Activated CD8-positive, alpha-beta memory T cell treated with anti-CD3 and anti-CD28 coated beads for 24 hours (primary cell): Measurements from ENCODE around the gene UVSSA.

Experiments
- DNase-seq: peaks from one replicate; pipeline ENCODE4 v3.0.0-alpha.2; 2020

Gene UVSSA

GRCh38 chr4:1351854-1352566 lies 5.0 kb downstream of the UVSSA start:
- DNase-seq = peak; percentile 98

GRCh38 chr4:1352567-1352900 lies 5.5 kb downstream of the UVSSA start:
- DNase-seq = no peak

GRCh38 chr4:1353186-1354055 lies 6.4 kb downstream of the UVSSA start:
- no peak for DNase-seq

- no peak for DNase-seq
These were observed 7.4 kb downstream of the UVSSA start for GRCh38 chr4:1354136-1354982.

GRCh38 chr4:1354983-1355275 lies 7.9 kb downstream of the UVSSA start:
- DNase-seq = no peak

- no peak for DNase-seq
These were observed 8.4 kb downstream of the UVSSA start for GRCh38 chr4:1355378-1355777.

GRCh38 chr4:1356181-1356998 lies 9.4 kb downstream of the UVSSA start:
- DNase-seq = peak; percentile 76

GRCh38 chr4:1357356-1358248 lies 10.6 kb downstream of the UVSSA start:
- no peak for DNase-seq

- no peak for DNase-seq
These were observed 11.6 kb downstream of the UVSSA start for GRCh38 chr4:1358421-1359143.

- DNase-seq = no peak
These were observed 12.1 kb downstream of the UVSSA start for GRCh38 chr4:1359144-1359501.

- DNase-seq = no peak
These were observed 13.0 kb downstream of the UVSSA start for GRCh38 chr4:1359976-1360375.

GRCh38 chr4:1360423-1361283 lies 13.6 kb downstream of the UVSSA start:
- DNase-seq = no peak

- no peak for DNase-seq
These were observed 14.4 kb downstream of the UVSSA start for GRCh38 chr4:1361431-1361830.

GRCh38 chr4:1362046-1362445 lies 15.0 kb downstream of the UVSSA start:
- DNase-seq = no peak

GRCh38 chr4:1362521-1362920 lies 15.5 kb downstream of the UVSSA start:
- DNase-seq = no peak

GRCh38 chr4:1363513-1363912 lies 16.5 kb downstream of the UVSSA start:
- no peak for DNase-seq

GRCh38 chr4:1364217-1364616 lies 17.2 kb downstream of the UVSSA start:
- no peak for DNase-seq

GRCh38 chr4:1364748-1365147 lies 17.7 kb downstream of the UVSSA start:
- DNase-seq = no peak

GRCh38 chr4:1365271-1366178 lies 18.5 kb downstream of the UVSSA start:
- no peak for DNase-seq
